PC-9 (cell line): Measurements from ENCODE around the gene PP2D1. TPM values are rescaled to one million over a fixed set of nuclear protein-coding genes. Genes with fewer than 3 reads are reported as not detected.

Experiments used
- BruUV-seq: library from RNA; stranded (reverse); fragments of 400-500 nt; replicated peaks from 2 replicates; lab custom pipeline; 2021; lab: Mats Ljungman, UMichigan
- CTCF ChIA-PET: fragments of 300-600 bp; sonication (Branson Sonifier 250); formaldehyde crosslinking; loops from one replicate; lab custom pipeline; 2022; ENCODE audit warnings: antibody characterized with exemption; lab: Charles Lee
- POLR2A ChIA-PET: fragments of 300-600 bp; sonication (Branson Sonifier 250); formaldehyde crosslinking; loops from one replicate; lab custom pipeline; 2022; ENCODE audit warnings: antibody characterized with exemption; ENCODE audit not compliant: unreplicated experiment; lab: Charles Lee
- DNase-seq, 2 experiments: peaks; one replicate each; pipeline versions ENCODE4 v3.0.0 to v3.0.0-alpha.2; 2015 to 2022; ENCODE audit warnings: mixed read lengths in 1 of 2
- H2AFZ ChIP-seq: fragments of 200-600 bp; sonication (generic); 2 replicates; pipeline ENCODE4 v1.8.1; 2017; ENCODE audit warnings: antibody characterized with exemption
- H3F3A ChIP-seq: fragments of 200-600 bp; sonication (generic); 2 replicates; pipeline ENCODE4 v1.8.1; 2017; ENCODE audit warnings: antibody characterized with exemption, mild to moderate bottlenecking, low read depth; ENCODE audit not compliant: insufficient read depth
- H3K27ac ChIP-seq: fragments of 200-600 bp; sonication (generic); 2 replicates; pipeline ENCODE4 v1.6.1; 2016; ENCODE audit warnings: mixed run types
- H3K27me3 ChIP-seq: fragments of 200-600 bp; sonication (generic); 2 replicates; pipeline ENCODE4 v1.6.1; 2016; ENCODE audit warnings: low read depth, mixed run types; ENCODE audit not compliant: insufficient read depth
- H3K36me3 ChIP-seq: fragments of 200-600 bp; sonication (generic); 2 replicates; pipeline ENCODE4 v1.6.1; 2016; ENCODE audit warnings: low read depth, mixed run types
- H3K4me1 ChIP-seq: fragments of 200-600 bp; sonication (generic); replicated peaks from 2 replicates; pipeline ENCODE4 v1.6.1; 2016; ENCODE audit warnings: mixed run types; ENCODE audit not compliant: insufficient read depth
- H3K4me2 ChIP-seq: fragments of 200-600 bp; sonication (generic); 2 replicates; pipeline ENCODE4 v1.6.1; 2017; ENCODE audit warnings: mixed run types
- H3K4me3 ChIP-seq: fragments of 200-600 bp; sonication (generic); 2 replicates; pipeline ENCODE4 v1.6.1; 2016; ENCODE audit warnings: mixed run types
- H3K79me2 ChIP-seq: fragments of 200-600 bp; sonication (generic); 2 replicates; pipeline ENCODE4 v1.6.1; 2017; ENCODE audit warnings: low read depth, mixed run types
- H3K9me2 ChIP-seq: fragments of 200-600 bp; sonication (generic); 2 replicates; pipeline ENCODE4 v1.8.1; 2017; ENCODE audit warnings: mild to moderate bottlenecking; ENCODE audit not compliant: insufficient read depth
- H3K9me3 ChIP-seq: fragments of 200-600 bp; sonication (generic); 2 replicates; pipeline ENCODE4 v1.8.1; 2016; ENCODE audit warnings: low read depth; ENCODE audit not compliant: insufficient read depth
- H4K20me1 ChIP-seq: fragments of 200-600 bp; sonication (generic); 2 replicates; pipeline ENCODE4 v1.8.1; 2017; ENCODE audit not compliant: insufficient read depth
- CTCF ChIP-seq: fragments of 200-600 bp; sonication (generic); conservative IDR thresholded peaks from 2 replicates; pipeline ENCODE4 v1.6.1; 2017; ENCODE audit warnings: mixed run types, antibody characterized with exemption, mild to moderate bottlenecking, moderate library complexity
- EZH2 ChIP-seq: fragments of 200-600 bp; sonication (generic); IDR thresholded peaks from 2 replicates; pipeline ENCODE4 v1.8.0; 2017; ENCODE audit warnings: antibody characterized with exemption, low read depth
- intact Hi-C: fragments of 100-400 bp; cut with micrococcal nuclease; formaldehyde crosslinking; loops from one replicate; pipeline ENCODE4 v1.10.0; 2022; ENCODE audit not compliant: unreplicated experiment
- total RNA-seq: library from RNA; stranded (reverse); gene quantifications from 2 replicates; pipeline ENCODE4 v1.2.3, GENCODE V29; 2021

Gene PP2D1
- total RNA-seq, 1 experiment from 2014 or later = not detected

GRCh38 chr3:20028905-20029331 is 16.9 kb upstream of the PP2D1 start:
- no TSS peak for BruUV-seq
- H2AFZ ChIP-seq = no peak overlapping the region

GRCh38 chr3:20027136-20027535 is 15.1 kb upstream of the PP2D1 start:
- ChIA-PET POLR2A (no interaction called here), CTCF (no interaction called here)
- no peak overlapping the region for H3K27ac ChIP-seq
- no peaks in the 10 kb centered on the region for H3K79me2 ChIP-seq
- no peaks in the 10 kb centered on the region for H3K4me1 ChIP-seq
- TF ChIP-seq EZH2 (no peak), CTCF (no peak)
- H2AFZ ChIP-seq = no peak overlapping the region
- no peak for DNase-seq
- no peak overlapping the region for H3K4me2 ChIP-seq
- H4K20me1 ChIP-seq = no peaks in the 10 kb centered on the region
- H3K9me3 ChIP-seq = no peaks in the 10 kb centered on the region
- H3F3A ChIP-seq = no peaks in the 10 kb centered on the region
- no peaks in the 10 kb centered on the region for H3K27me3 ChIP-seq
- no peak overlapping the region for H3K4me3 ChIP-seq
- intact Hi-C loops = no loop called here
- no peaks in the 10 kb centered on the region for H3K9me2 ChIP-seq
- no TSS peak for BruUV-seq
- H3K36me3 ChIP-seq = no peaks in the 10 kb centered on the region

More at GRCh38 chr3:20028905-20029331, 16.9 kb upstream of the PP2D1 start:
- Histone ChIP-seq H3K27ac (no peak overlapping the region), H3K79me2 (no peaks in the 10 kb centered on the region), H4K20me1 (no peaks in the 10 kb centered on the region), H3K4me1 (no peaks in the 10 kb centered on the region), H3K9me3 (no peaks in the 10 kb centered on the region), H3K9me2 (no peaks in the 10 kb centered on the region), H3F3A (no peaks in the 10 kb centered on the region), H3K36me3 (no peaks in the 10 kb centered on the region), H3K4me3 (no peak overlapping the region), H3K4me2 (no peak overlapping the region), H3K27me3 (no peaks in the 10 kb centered on the region)
- no peak for DNase-seq
- CTCF ChIA-PET = no interaction called here
- POLR2A ChIA-PET = no interaction called here
- intact Hi-C loops = no loop called here
- TF ChIP-seq EZH2 (no peak), CTCF (no peak)

GRCh38 chr3:20023623-20024405 is 11.8 kb upstream of the PP2D1 start:
- Histone ChIP-seq H2AFZ (no peak overlapping the region), H3F3A (no peaks in the 10 kb centered on the region), H3K36me3 (no peaks in the 10 kb centered on the region), H3K9me3 (no peaks in the 10 kb centered on the region), H3K4me3 (no peak overlapping the region), H3K4me2 (no peak overlapping the region), H3K79me2 (no peaks in the 10 kb centered on the region), H3K27me3 (no peaks in the 10 kb centered on the region), H4K20me1 (no peaks in the 10 kb centered on the region), H3K9me2 (no peaks in the 10 kb centered on the region), H3K4me1 (no peaks in the 10 kb centered on the region), H3K27ac (no peak overlapping the region)
- DNase-seq = no peak
- intact Hi-C loops = no loop called here
- TF ChIP-seq EZH2 (no peak), CTCF (no peak)
- CTCF ChIA-PET = interaction anchor here (0.7 kb wide), 1 partner anchor 17 kb away, joined by 4 read pairs; the partner anchor contains the start of gene KAT2B
- BruUV-seq = no TSS peak
- POLR2A ChIA-PET = no interaction called here
